ENCODE measurements around the gene MRPL58. TPM values are rescaled to one million over a fixed set of nuclear protein-coding genes. Genes with fewer than 3 reads are reported as not detected.
A peak's percentile ranks its signal among the peaks of the same experiment; 100 is the strongest.
"Not testable (repeated sequence)": the region's sequence is repeated elsewhere in the genome, so short reads cannot be mapped to it uniquely, and the experiment has no call there.

Gene MRPL58
- total and polyA plus RNA-seq, 4 donors = 16.6 to 31.2 (median 21.3) TPM

GRCh38 chr17:75019146-75019545 is 6.7 kb downstream of the MRPL58 start:
- no peak for ATAC-seq (ENCODE audit: low FRiP score)
- no peak overlapping the region for H3K27ac ChIP-seq (ENCODE audit: low read depth in 1 of 2, low read length in 2 of 2)
- intact Hi-C loops (cut with DNase I) = no loop called here
- H3K4me3 ChIP-seq (ENCODE audit: low read length in 2 of 2) = no peak overlapping the region
- no peaks in the 10 kb centered on the region for H3K27me3 ChIP-seq (ENCODE audit: control insufficient read depth in 1 of 2, insufficient read depth in 2 of 2, low read length in 1 of 2)
- H3K36me3 ChIP-seq (ENCODE audit: control insufficient read depth in 1 of 2, insufficient read depth in 2 of 2, low read length in 1 of 2) = peaks cover 0 to 5% of the 10 kb centered on the region in 2 donors
- DNase-seq = no peak
- H3K4me1 ChIP-seq (ENCODE audit: control insufficient read depth in 1 of 2, insufficient read depth in 2 of 2, low read length in 2 of 2) = no peaks in the 10 kb centered on the region
- H3K9me3 ChIP-seq (ENCODE audit: control insufficient read depth, low read length) = no peaks in the 10 kb centered on the region
- WGBS, 2 donors = 87 to 90% methylated on average over 5 of the region's 5 CpGs

- H3K4me3 ChIP-seq (ENCODE audit: low read length in 2 of 2) = no peak overlapping the region
- no peaks in the 10 kb centered on the region for H3K27me3 ChIP-seq (ENCODE audit: control insufficient read depth in 1 of 2, insufficient read depth in 2 of 2, low read length in 1 of 2)
- intact Hi-C loops (cut with DNase I) = no loop called here
- WGBS, 2 donors = 93% methylated on average over 3 of the region's 3 CpGs
- DNase-seq (no peak), ATAC-seq (ENCODE audit: low FRiP score) (no peak)
- no peaks in the 10 kb centered on the region for H3K9me3 ChIP-seq (ENCODE audit: control insufficient read depth, low read length)
- H3K27ac ChIP-seq (ENCODE audit: low read depth in 1 of 2, low read length in 2 of 2) = no peak overlapping the region
- H3K4me1 ChIP-seq (ENCODE audit: control insufficient read depth in 1 of 2, insufficient read depth in 2 of 2, low read length in 2 of 2) = no peaks in the 10 kb centered on the region
- peaks cover 0 to 5% of the 10 kb centered on the region in 2 donors for H3K36me3 ChIP-seq (ENCODE audit: control insufficient read depth in 1 of 2, insufficient read depth in 2 of 2, low read length in 1 of 2)
Measured at GRCh38 chr17:75019710-75020109, 7.2 kb downstream of the MRPL58 start.

- Histone ChIP-seq H3K27ac (ENCODE audit: low read depth in 1 of 2, low read length in 2 of 2) (no peak overlapping the region), H3K4me1 (ENCODE audit: control insufficient read depth in 1 of 2, insufficient read depth in 2 of 2, low read length in 2 of 2) (no peaks in the 10 kb centered on the region), H3K27me3 (ENCODE audit: control insufficient read depth in 1 of 2, insufficient read depth in 2 of 2, low read length in 1 of 2) (no peaks in the 10 kb centered on the region), H3K9me3 (ENCODE audit: control insufficient read depth, low read length) (no peaks in the 10 kb centered on the region), H3K36me3 (ENCODE audit: control insufficient read depth in 1 of 2, insufficient read depth in 2 of 2, low read length in 1 of 2) (peaks cover 0 to 5% of the 10 kb centered on the region in 2 donors), H3K4me3 (ENCODE audit: low read length in 2 of 2) (no peak overlapping the region)
- ATAC-seq (ENCODE audit: low FRiP score) = no peak
- DNase-seq = no peak
- intact Hi-C loops (cut with DNase I) = no loop called here
- WGBS, 2 donors = 90 to 94% methylated on average over 19 of the region's 19 CpGs
Measured at GRCh38 chr17:75020331-75021110, 8.1 kb downstream of the MRPL58 start.

- Histone ChIP-seq H3K27ac (ENCODE audit: low read depth in 1 of 2, low read length in 2 of 2) (no peak overlapping the region), H3K27me3 (ENCODE audit: control insufficient read depth in 1 of 2, insufficient read depth in 2 of 2, low read length in 1 of 2) (no peaks in the 10 kb centered on the region), H3K4me3 (ENCODE audit: low read length in 2 of 2) (no peak overlapping the region), H3K36me3 (ENCODE audit: control insufficient read depth in 1 of 2, insufficient read depth in 2 of 2, low read length in 1 of 2) (peaks cover 0 to 5% of the 10 kb centered on the region in 2 donors), H3K4me1 (ENCODE audit: control insufficient read depth in 1 of 2, insufficient read depth in 2 of 2, low read length in 2 of 2) (no peaks in the 10 kb centered on the region), H3K9me3 (ENCODE audit: control insufficient read depth, low read length) (no peaks in the 10 kb centered on the region)
- DNase-seq = no peak
- 77 to 82% methylated on average over 10 of the region's 10 CpGs for whole genome bisulfite sequencing, 2 donors
- no peak for ATAC-seq (ENCODE audit: low FRiP score)
- intact Hi-C loops (cut with DNase I) = no loop called here
Measured at GRCh38 chr17:75024686-75025397, 12.4 kb downstream of the MRPL58 start.

- WGBS, 2 donors = 89 to 91% methylated on average over 9 of the region's 9 CpGs
- H3K36me3 ChIP-seq (ENCODE audit: control insufficient read depth in 1 of 2, insufficient read depth in 2 of 2, low read length in 1 of 2); H3K4me3 ChIP-seq (ENCODE audit: low read length in 2 of 2); H3K27ac ChIP-seq (ENCODE audit: low read depth in 1 of 2, low read length in 2 of 2); H3K27me3 ChIP-seq (ENCODE audit: control insufficient read depth in 1 of 2, insufficient read depth in 2 of 2, low read length in 1 of 2); DNase-seq; ATAC-seq (ENCODE audit: low FRiP score); intact Hi-C loops (cut with DNase I); H3K4me1 ChIP-seq (ENCODE audit: control insufficient read depth in 1 of 2, insufficient read depth in 2 of 2, low read length in 2 of 2); H3K9me3 ChIP-seq (ENCODE audit: control insufficient read depth, low read length): not testable (repeated sequence)
Measured at GRCh38 chr17:75025398-75025734, 12.9 kb downstream of the MRPL58 start.

- H3K27me3 ChIP-seq (ENCODE audit: control insufficient read depth in 1 of 2, insufficient read depth in 2 of 2, low read length in 1 of 2); intact Hi-C loops (cut with DNase I); DNase-seq; ATAC-seq (ENCODE audit: low FRiP score); H3K27ac ChIP-seq (ENCODE audit: low read depth in 1 of 2, low read length in 2 of 2); H3K36me3 ChIP-seq (ENCODE audit: control insufficient read depth in 1 of 2, insufficient read depth in 2 of 2, low read length in 1 of 2); H3K4me1 ChIP-seq (ENCODE audit: control insufficient read depth in 1 of 2, insufficient read depth in 2 of 2, low read length in 2 of 2); H3K9me3 ChIP-seq (ENCODE audit: control insufficient read depth, low read length); H3K4me3 ChIP-seq (ENCODE audit: low read length in 2 of 2): not testable (repeated sequence)
- 86 to 92% methylated on average over 2 of the region's 2 CpGs for WGBS, 2 donors
Measured at GRCh38 chr17:75026650-75027049, 14.2 kb downstream of the MRPL58 start.

- DNase-seq (no peak), ATAC-seq (ENCODE audit: low FRiP score) (no peak)
- Histone ChIP-seq H3K9me3 (ENCODE audit: control insufficient read depth, low read length) (no peaks in the 10 kb centered on the region), H3K27ac (ENCODE audit: low read depth in 1 of 2, low read length in 2 of 2) (no peak overlapping the region), H3K4me1 (ENCODE audit: control insufficient read depth in 1 of 2, insufficient read depth in 2 of 2, low read length in 2 of 2) (no peaks in the 10 kb centered on the region), H3K27me3 (ENCODE audit: control insufficient read depth in 1 of 2, insufficient read depth in 2 of 2, low read length in 1 of 2) (no peaks in the 10 kb centered on the region), H3K4me3 (ENCODE audit: low read length in 2 of 2) (no peak overlapping the region), H3K36me3 (ENCODE audit: control insufficient read depth in 1 of 2, insufficient read depth in 2 of 2, low read length in 1 of 2) (no peaks in the 10 kb centered on the region)
- intact Hi-C loops (cut with DNase I) = loop anchor here (5.0 kb wide), 2 partner anchors 43 to 68 kb away; partner anchors contain the start of gene CDR2L (in 1 of the 2)
- 77 to 95% methylated on average over 8 of the region's 8 CpGs for WGBS, 2 donors
Measured at GRCh38 chr17:75030161-75030560, 17.7 kb downstream of the MRPL58 start.

GRCh38 chr17:75031972-75032719 is 19.7 kb downstream of the MRPL58 start:
- intact Hi-C loops (cut with DNase I) = loop anchor here (2.0 to 5.0 kb wide), 3 partner anchors 43 to 70 kb away; partner anchors contain the start of gene CDR2L (in 1 of the 2)
- no peaks in the 10 kb centered on the region for H3K27me3 ChIP-seq (ENCODE audit: control insufficient read depth in 1 of 2, insufficient read depth in 2 of 2, low read length in 1 of 2)
- H3K27ac ChIP-seq (ENCODE audit: low read depth in 1 of 2, low read length in 2 of 2) = peak overlapping the region in 1 of 2 donors; percentile 20
- DNase-seq (peak; percentile 87 to 89), ATAC-seq (ENCODE audit: low FRiP score) (peak; percentile 58)
- no peaks in the 10 kb centered on the region for H3K9me3 ChIP-seq (ENCODE audit: control insufficient read depth, low read length)
- WGBS, 2 donors = 6% methylated on average over 10 of the region's 10 CpGs
- H3K4me1 ChIP-seq (ENCODE audit: control insufficient read depth in 1 of 2, insufficient read depth in 2 of 2, low read length in 2 of 2) = no peaks in the 10 kb centered on the region
- no peaks in the 10 kb centered on the region for H3K36me3 ChIP-seq (ENCODE audit: control insufficient read depth in 1 of 2, insufficient read depth in 2 of 2, low read length in 1 of 2)
- H3K4me3 ChIP-seq (ENCODE audit: low read length in 2 of 2) = peak overlapping the region in 1 of 2 donors; percentile 16
